Parathyroid adenoma (tissue), 2 donors: ENCODE measurements around the gene EXOC3L1.

Source experiments
- H2AFZ ChIP-seq: fragments of 300-600 bp; sonication (generic); one replicate; pipeline ENCODE4 v1.7.0; 2017; ENCODE audit warnings: antibody characterized with exemption, mild to moderate bottlenecking
- H3K27ac ChIP-seq: fragments of 300-600 bp; sonication (generic); one replicate; pipeline ENCODE4 v1.7.0; 2017
- H3K27me3 ChIP-seq: fragments of 300-600 bp; sonication (generic); one replicate; pipeline ENCODE4 v1.7.0; 2017; ENCODE audit warnings: low read length; ENCODE audit not compliant: control insufficient read depth, insufficient read depth
- H3K36me3 ChIP-seq: fragments of 300-600 bp; sonication (generic); one replicate; pipeline ENCODE4 v1.7.0; 2017; ENCODE audit warnings: low read length; ENCODE audit not compliant: control insufficient read depth, insufficient read depth
- H3K4me1 ChIP-seq: fragments of 300-600 bp; sonication (generic); one replicate; pipeline ENCODE4 v1.7.0; 2017; ENCODE audit warnings: control low read depth
- H3K4me2 ChIP-seq: fragments of 300-600 bp; sonication (generic); one replicate; pipeline ENCODE4 v1.7.0; 2017; ENCODE audit warnings: low read length
- H3K4me3 ChIP-seq: fragments of 300-600 bp; sonication (generic); one replicate; pipeline ENCODE4 v1.7.0; 2017; ENCODE audit warnings: low read depth, low read length
- H3K79me2 ChIP-seq: fragments of 300-600 bp; sonication (generic); one replicate; pipeline ENCODE4 v1.7.0; 2017; ENCODE audit warnings: control low read depth
- H3K9ac ChIP-seq: fragments of 300-600 bp; sonication (generic); one replicate; pipeline ENCODE4 v1.7.0; 2017; ENCODE audit warnings: mild to moderate bottlenecking
- H3K9me3 ChIP-seq: fragments of 300-600 bp; sonication (generic); one replicate; pipeline ENCODE4 v1.7.0; 2017; ENCODE audit warnings: low read length; ENCODE audit not compliant: control insufficient read depth
- CTCF ChIP-seq: fragments of 300-600 bp; sonication (generic); IDR thresholded peaks from one replicate; pipeline ENCODE4 v1.7.0; 2017; ENCODE audit warnings: antibody characterized with exemption, mild to moderate bottlenecking
- donor health status: primary hyperparathyroidism.

The EXOC3L1 gene

GRCh38 chr16:67173323-67173722 lies 16.6 kb downstream of the EXOC3L1 start:
- TF ChIP-seq CTCF, result no peak
- Histone ChIP-seq H3K9ac (no peak overlapping the region), H3K4me3 (peak overlapping the region; percentile 60), H3K4me1 (peaks cover 28% of the 10 kb centered on the region), H3K27me3 (no peaks in the 10 kb centered on the region), H3K4me2 (peak overlapping the region; percentile 83), H2AFZ (peak overlapping the region; percentile 72), H3K79me2 (no peaks in the 10 kb centered on the region), H3K27ac (peak overlapping the region; percentile 88), H3K9me3 (no peaks in the 10 kb centered on the region), H3K36me3 (no peaks in the 10 kb centered on the region)

- H3K36me3 ChIP-seq, result no peaks in the 10 kb centered on the region
- H3K79me2 ChIP-seq, result no peaks in the 10 kb centered on the region
- peaks cover 25% of the 10 kb centered on the region for H3K4me1 ChIP-seq
- peak overlapping the region; percentile 6 for H3K4me3 ChIP-seq
- no peak for TF ChIP-seq CTCF
- no peaks in the 10 kb centered on the region for H3K9me3 ChIP-seq
- H3K9ac ChIP-seq, result no peak overlapping the region
- peak overlapping the region; percentile 85 for H3K27ac ChIP-seq
- no peaks in the 10 kb centered on the region for H3K27me3 ChIP-seq
- peak overlapping the region; percentile 78 for H2AFZ ChIP-seq
- H3K4me2 ChIP-seq, result peak overlapping the region; percentile 27
Observed at GRCh38 chr16:67170949-67171649, 18.8 kb downstream of the EXOC3L1 start.

- Histone ChIP-seq H3K9me3 (no peaks in the 10 kb centered on the region), H3K27me3 (no peaks in the 10 kb centered on the region), H3K4me3 (peak within 1 kb of the TSS; percentile 44), H3K36me3 (no peaks in the 10 kb centered on the region), H3K4me1 (peaks cover 25% of the 10 kb centered on the region), H2AFZ (peak within 1 kb of the TSS; percentile 78), H3K4me2 (peak within 1 kb of the TSS; percentile 87), H3K27ac (peak within 1 kb of the TSS; percentile 85), H3K79me2 (no peaks in the 10 kb centered on the region), H3K9ac (no peak within 1 kb of the TSS)
- TF ChIP-seq CTCF, result no peak
Observed at GRCh38 chr16:67170168-67170948, 19.6 kb downstream of the EXOC3L1 start, which contains the start of gene NOL3. TSS of gene NOL3 (plus strand) at chr16:67170538.

- H3K36me3 ChIP-seq, result no peaks in the 10 kb centered on the region
- H3K4me3 ChIP-seq, result peak overlapping the region; percentile 44
- H3K4me2 ChIP-seq, result peak overlapping the region; percentile 87
- H2AFZ ChIP-seq, result peak overlapping the region; percentile 77
- no peaks in the 10 kb centered on the region for H3K27me3 ChIP-seq
- H3K9me3 ChIP-seq, result no peaks in the 10 kb centered on the region
- H3K9ac ChIP-seq, result no peak overlapping the region
- H3K27ac ChIP-seq, result peak overlapping the region; percentile 85
- peaks cover 30% of the 10 kb centered on the region for H3K4me1 ChIP-seq
- H3K79me2 ChIP-seq, result no peaks in the 10 kb centered on the region
- peak; percentile 28 for TF ChIP-seq CTCF
Observed at GRCh38 chr16:67169642-67170167, 20.2 kb downstream of the EXOC3L1 start.
